MM.1S (cell line): ENCODE measurements around the gene NEURL4.

Experiments
- DNase-seq: peaks from one replicate; pipeline ENCODE4 v3.0.0-alpha.2; 2015
- H2AFZ ChIP-seq: fragments of 300-600 bp; sonication (generic); 2 replicates; pipeline ENCODE4 v1.6.0; 2016; ENCODE audit warnings: antibody characterized with exemption, low read length
- H3F3A ChIP-seq: fragments of 300-600 bp; sonication (generic); 2 replicates; pipeline ENCODE4 v1.6.1; 2016; ENCODE audit warnings: mild to moderate bottlenecking, antibody characterized with exemption, low read length, moderate library complexity, mixed read lengths; ENCODE audit not compliant: insufficient read depth
- H3K27ac ChIP-seq: fragments of 300-600 bp; sonication (generic); 2 replicates; pipeline ENCODE4 v1.5.1; 2016; ENCODE audit warnings: mild to moderate bottlenecking, low read length
- H3K27me3 ChIP-seq: fragments of 300-600 bp; sonication (generic); replicated peaks from 2 replicates; pipeline ENCODE4 v1.6.0; 2016; ENCODE audit warnings: low read length; ENCODE audit not compliant: insufficient read depth
- H3K36me3 ChIP-seq: fragments of 300-600 bp; sonication (generic); replicated peaks from 2 replicates; pipeline ENCODE4 v1.6.1; 2016; ENCODE audit warnings: mild to moderate bottlenecking, low read length, mixed read lengths; ENCODE audit not compliant: insufficient read depth
- H3K4me1 ChIP-seq: fragments of 300-600 bp; sonication (generic); 2 replicates; pipeline ENCODE4 v1.6.1; 2016; ENCODE audit warnings: low read length, mixed read lengths
- H3K4me2 ChIP-seq: fragments of 300-600 bp; sonication (generic); 2 replicates; pipeline ENCODE4 v1.6.0; 2016; ENCODE audit warnings: low read depth, low read length
- H3K4me3 ChIP-seq: fragments of 300-600 bp; sonication (generic); 2 replicates; pipeline ENCODE4 v1.5.1; 2016; ENCODE audit warnings: low read length, mixed read lengths
- H3K79me2 ChIP-seq: fragments of 300-600 bp; sonication (generic); 2 replicates; pipeline ENCODE4 v1.6.1; 2016; ENCODE audit warnings: mixed run types, low read length, mixed read lengths
- H3K9ac ChIP-seq: fragments of 300-600 bp; sonication (generic); 2 replicates; pipeline ENCODE4 v1.6.1; 2016; ENCODE audit warnings: low read length, mixed read lengths
- H3K9me2 ChIP-seq: fragments of 300-600 bp; sonication (generic); replicated peaks from 2 replicates; pipeline ENCODE4 v1.6.1; 2016; ENCODE audit warnings: mild to moderate bottlenecking, low read length, mixed read lengths; ENCODE audit not compliant: insufficient read depth
- H3K9me3 ChIP-seq: fragments of 300-600 bp; sonication (generic); replicated peaks from 2 replicates; pipeline ENCODE4 v1.6.1; 2016; ENCODE audit warnings: mild to moderate bottlenecking, low read length, mixed read lengths; ENCODE audit not compliant: insufficient read depth
- H4K20me1 ChIP-seq: fragments of 300-600 bp; sonication (generic); 2 replicates; pipeline ENCODE4 v1.6.1; 2016; ENCODE audit warnings: mild to moderate bottlenecking, low read length, moderate library complexity, mixed read lengths; ENCODE audit not compliant: insufficient read depth
- CTCF ChIP-seq: fragments of 300-600 bp; sonication (generic); IDR thresholded peaks from 2 replicates; pipeline ENCODE4 v1.5.1; 2016; ENCODE audit warnings: antibody characterized with exemption, low read length, mixed read lengths
- EZH2 ChIP-seq: fragments of 300-600 bp; sonication (generic); optimal IDR thresholded peaks from 2 replicates; pipeline ENCODE3; 2017; ENCODE audit warnings: low read depth, mild to moderate bottlenecking, antibody characterized with exemption, low read length, mixed read lengths
- EZH2phosphoT487 ChIP-seq: fragments of 300-600 bp; sonication (generic); IDR thresholded peaks from 2 replicates; pipeline ENCODE4 v1.6.1; 2018; ENCODE audit warnings: antibody characterized with exemption, low read length

NEURL4 gene

DNA sequence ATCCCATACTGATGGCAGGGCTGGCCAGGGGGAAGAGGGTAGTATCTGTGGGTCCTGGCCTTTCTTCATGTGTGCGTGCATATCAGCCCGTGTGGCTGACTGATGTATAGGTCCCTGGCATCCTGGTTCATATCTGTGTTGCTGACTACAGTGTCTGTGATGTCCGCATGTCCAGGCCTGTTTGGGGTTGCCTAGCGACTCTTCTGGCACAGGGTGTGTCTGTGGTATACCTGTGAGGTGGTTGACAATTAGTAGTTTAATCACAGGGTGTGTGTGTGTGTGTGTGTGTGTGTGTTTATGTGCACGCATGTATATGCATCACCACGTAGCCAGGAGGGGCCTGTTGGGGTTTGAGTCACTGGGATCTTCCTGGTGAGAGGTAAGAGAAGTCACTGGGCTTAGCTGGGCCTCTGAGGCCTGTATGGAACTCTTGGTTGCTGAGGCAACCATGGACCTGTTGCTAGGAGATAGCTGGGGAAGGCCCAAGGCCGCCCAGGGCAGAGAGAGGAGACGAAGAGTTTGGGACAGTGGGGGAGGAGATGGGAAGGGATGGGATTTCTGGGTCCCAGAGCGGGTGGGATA, 25.2 kb upstream of the NEURL4 start:
- no peaks in the 10 kb centered on the region for H3K9me2 ChIP-seq
- no peak overlapping the region for H2AFZ ChIP-seq
- peaks cover 7% of the 10 kb centered on the region; the same call in 1 of the 2 replicates for H3K27me3 ChIP-seq
- H3K9ac ChIP-seq = no peak overlapping the region
- 0 out of 2 replicates have a peak, but pooled peaks cover 6% of the 10 kb centered on the region for H3F3A ChIP-seq
- no peak overlapping the region for H3K4me3 ChIP-seq
- H3K27ac ChIP-seq = no peak overlapping the region
- no peak for TF ChIP-seq CTCF
- no peak for TF ChIP-seq EZH2
- TF ChIP-seq EZH2phosphoT487 = no peak
- peaks cover 5% of the 10 kb centered on the region; the same call in 1 of the 2 replicates for H3K4me1 ChIP-seq
- H3K4me2 ChIP-seq = no peak overlapping the region
- H4K20me1 ChIP-seq = no peaks in the 10 kb centered on the region
- DNase-seq = no peak
- no peaks in the 10 kb centered on the region for H3K9me3 ChIP-seq
- no peaks in the 10 kb centered on the region for H3K79me2 ChIP-seq
- H3K36me3 ChIP-seq = no peaks in the 10 kb centered on the region

DNA sequence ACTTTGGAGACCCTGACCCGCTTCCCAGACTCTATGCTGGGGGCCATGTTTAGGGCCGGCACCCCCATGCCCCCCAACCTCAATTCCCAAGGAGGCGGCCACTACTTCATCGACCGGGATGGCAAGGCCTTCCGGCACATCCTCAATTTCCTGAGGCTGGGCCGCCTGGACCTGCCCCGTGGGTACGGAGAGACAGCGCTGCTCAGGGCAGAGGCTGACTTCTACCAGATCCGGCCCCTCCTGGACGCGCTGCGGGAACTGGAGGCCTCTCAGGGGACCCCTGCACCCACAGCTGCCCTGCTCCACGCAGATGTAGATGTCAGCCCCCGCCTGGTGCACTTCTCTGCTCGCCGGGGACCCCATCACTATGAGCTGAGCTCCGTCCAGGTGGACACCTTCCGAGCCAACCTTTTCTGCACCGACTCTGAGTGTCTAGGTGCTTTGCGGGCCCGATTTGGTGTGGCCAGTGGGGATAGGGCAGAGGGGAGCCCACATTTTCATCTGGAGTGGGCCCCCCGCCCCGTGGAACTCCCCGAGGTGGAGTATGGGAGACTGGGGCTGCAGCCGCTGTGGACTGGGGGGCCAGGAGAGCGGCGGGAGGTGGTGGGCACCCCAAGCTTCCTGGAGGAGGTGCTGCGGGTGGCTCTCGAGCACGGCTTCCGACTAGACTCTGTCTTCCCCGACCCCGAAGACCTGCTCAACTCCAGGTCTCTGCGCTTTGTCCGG, 23.9 kb upstream of the NEURL4 start:
- no peaks in the 10 kb centered on the region for H3K9me2 ChIP-seq
- peak overlapping the region; percentile 98; the same call in 1 of the 2 replicates for H3K4me2 ChIP-seq
- H2AFZ ChIP-seq = no peak overlapping the region
- no peak overlapping the region for H3K27ac ChIP-seq
- no peak overlapping the region for H3K4me3 ChIP-seq
- 0 out of 2 replicates have a peak, but pooled peaks cover 6% of the 10 kb centered on the region for H3F3A ChIP-seq
- no peaks in the 10 kb centered on the region for H3K36me3 ChIP-seq
- H3K4me1 ChIP-seq = peaks cover 5% of the 10 kb centered on the region; the same call in 1 of the 2 replicates
- H3K79me2 ChIP-seq = no peaks in the 10 kb centered on the region
- no peak for DNase-seq
- no peaks in the 10 kb centered on the region for H4K20me1 ChIP-seq
- TF ChIP-seq EZH2 (no peak), EZH2phosphoT487 (no peak), CTCF (no peak)
- no peak overlapping the region for H3K9ac ChIP-seq
- no peaks in the 10 kb centered on the region for H3K9me3 ChIP-seq
- peaks cover 7% of the 10 kb centered on the region; the same call in 1 of the 2 replicates for H3K27me3 ChIP-seq

- Histone ChIP-seq H3K79me2 (no peaks in the 10 kb centered on the region), H4K20me1 (no peaks in the 10 kb centered on the region), H3K27me3 (peaks cover 7% of the 10 kb centered on the region; the same call in 1 of the 2 replicates), H3K27ac (no peak overlapping the region), H3K9me2 (no peaks in the 10 kb centered on the region), H3K36me3 (no peaks in the 10 kb centered on the region), H3K9me3 (no peaks in the 10 kb centered on the region), H3F3A (0 out of 2 replicates have a peak, but pooled peaks cover 6% of the 10 kb centered on the region), H3K4me3 (peak overlapping the region; percentile 82), H3K9ac (peak overlapping the region; percentile 67; the same call in 1 of the 2 replicates), H2AFZ (peak overlapping the region; percentile 98), H3K4me2 (peak overlapping the region; percentile 98), H3K4me1 (peaks cover 5% of the 10 kb centered on the region; the same call in 1 of the 2 replicates)
- peak; percentile 27 for DNase-seq
- no peak for TF ChIP-seq EZH2
- TF ChIP-seq EZH2phosphoT487 = no peak
- TF ChIP-seq CTCF = no peak
Observed at GRCh38 chr17:7352503-7352889, 23.4 kb upstream of the NEURL4 start.
